Glomerular visceral epithelial cell (primary cell): Measurements from ENCODE around the gene GID4.

ENCODE experiments used
- DNase-seq: peaks from one replicate; pipeline ENCODE4 v3.0.0-alpha.2; 2016; ENCODE audit errors: extremely low spot score

GID4 gene

GRCh38 chr17:18043491-18043890, 4.3 kb downstream of the GID4 start:
- no peak for DNase-seq

GRCh38 chr17:18044609-18045008, 5.4 kb downstream of the GID4 start:
- DNase-seq: no peak

GRCh38 chr17:18045691-18046350, 6.6 kb downstream of the GID4 start:
- no peak for DNase-seq

DNA sequence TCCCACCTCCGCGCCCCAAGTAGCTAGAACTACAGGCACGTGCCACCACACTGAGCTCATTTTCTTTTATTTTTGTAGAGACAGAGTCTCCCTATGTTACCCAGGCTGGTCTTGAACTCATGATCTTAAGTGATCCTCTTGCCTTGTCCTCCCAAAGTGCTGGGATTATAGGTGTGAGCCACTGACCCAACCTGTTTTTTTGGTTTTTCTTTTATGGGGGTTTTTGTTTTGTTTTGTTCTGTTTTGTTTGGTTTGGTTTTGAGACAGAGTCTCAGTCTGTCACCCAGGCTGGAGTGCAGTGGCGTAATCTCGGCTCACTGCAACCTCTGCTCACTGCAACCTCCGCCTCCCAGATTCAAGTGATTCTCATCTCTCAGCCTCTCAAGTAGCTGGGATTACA, 16.4 kb downstream of the GID4 start:
- DNase-seq: no peak

- DNase-seq: no peak
Measured at GRCh38 chr17:18056214-18056613, 17.0 kb downstream of the GID4 start.

- DNase-seq: no peak
Measured at GRCh38 chr17:18059283-18059682, 20.1 kb downstream of the GID4 start.

GRCh38 chr17:18064053-18064452, 24.8 kb downstream of the GID4 start:
- no peak for DNase-seq

DNA sequence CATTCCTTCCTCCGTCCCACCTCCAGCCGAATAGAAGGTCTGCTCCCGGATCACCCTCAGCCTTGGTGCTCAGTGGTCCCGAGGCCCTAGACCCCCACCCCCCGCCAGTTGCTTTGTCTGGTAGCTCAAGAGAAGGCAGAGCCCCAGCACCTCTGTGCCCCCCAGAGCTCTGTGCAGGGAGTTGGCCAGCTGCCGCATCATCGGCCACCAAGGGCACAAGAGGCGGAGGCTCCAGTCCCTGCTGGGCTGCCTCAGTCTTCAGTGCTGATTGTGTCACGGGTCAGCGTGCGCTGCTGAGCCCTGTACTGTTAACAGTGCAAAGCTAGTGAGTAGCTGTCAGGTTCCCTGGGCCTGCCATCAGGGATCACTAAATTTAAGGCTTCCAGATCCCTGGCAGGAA, 26.3 kb downstream of the GID4 start:
- no peak for DNase-seq

- no peak for DNase-seq
Measured at GRCh38 chr17:18066866-18067265, 27.7 kb downstream of the GID4 start.

GRCh38 chr17:18069101-18069500, 29.9 kb downstream of the GID4 start:
- no peak for DNase-seq

DNA sequence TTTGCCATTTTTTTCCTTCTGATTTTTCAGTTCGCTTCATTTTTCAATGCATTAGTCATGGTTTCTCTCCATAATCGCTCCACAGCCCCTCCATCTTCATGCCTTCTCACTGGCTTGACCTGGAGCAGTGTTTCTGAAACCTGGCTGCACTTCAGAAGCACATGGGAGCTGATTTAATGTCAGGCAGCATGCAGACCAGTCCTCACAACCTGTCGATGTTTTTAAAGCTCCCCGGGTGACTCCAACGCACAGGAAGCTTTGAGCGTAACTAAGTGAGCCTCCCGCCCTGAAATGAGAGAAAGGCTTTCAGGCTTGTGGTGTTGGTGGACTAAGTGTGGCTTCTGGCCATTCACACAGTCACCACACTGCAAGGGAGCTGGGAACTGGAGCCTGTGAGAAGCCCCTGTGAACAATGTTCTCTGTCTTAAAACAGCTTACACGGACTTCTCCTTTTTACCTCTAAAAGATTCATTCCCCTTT, 31.7 kb downstream of the GID4 start:
- DNase-seq: peak; percentile 36

GRCh38 chr17:18071751-18072150, 32.5 kb downstream of the GID4 start:
- no peak for DNase-seq

DNA sequence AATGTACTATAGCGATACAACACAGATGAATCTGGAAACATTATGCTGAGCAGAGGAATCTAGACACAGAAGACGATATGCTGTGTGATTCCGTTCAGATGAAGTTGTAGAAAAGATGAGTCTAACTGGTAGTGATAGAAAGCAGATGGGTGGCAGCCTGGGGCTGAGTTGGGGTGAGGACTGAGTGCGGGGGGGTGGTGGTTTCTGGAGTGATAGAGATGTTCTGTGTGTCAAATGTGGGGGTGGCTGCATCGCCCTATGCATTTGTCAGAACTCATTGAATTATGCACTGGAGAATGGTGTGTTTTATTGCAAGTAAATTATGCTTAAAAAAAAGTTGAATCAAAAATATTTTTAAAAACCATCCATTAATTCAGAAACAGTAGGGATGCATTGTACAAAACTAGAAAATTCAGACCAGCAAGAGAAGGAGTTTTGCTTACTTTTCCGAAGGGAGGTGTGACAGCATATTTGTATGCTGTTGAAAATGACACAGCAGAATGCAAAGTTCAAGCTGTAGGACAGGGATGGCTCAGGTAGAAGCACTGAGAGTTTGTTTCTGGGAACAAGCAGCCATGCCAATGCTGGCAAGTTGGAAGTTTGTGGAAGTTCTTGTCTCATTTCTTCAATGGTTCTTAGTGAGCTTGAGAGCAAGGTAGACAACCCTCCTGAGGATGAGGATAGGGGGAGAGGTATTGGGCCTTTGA, 35.5 kb downstream of the GID4 start:
- DNase-seq: no peak

DNA sequence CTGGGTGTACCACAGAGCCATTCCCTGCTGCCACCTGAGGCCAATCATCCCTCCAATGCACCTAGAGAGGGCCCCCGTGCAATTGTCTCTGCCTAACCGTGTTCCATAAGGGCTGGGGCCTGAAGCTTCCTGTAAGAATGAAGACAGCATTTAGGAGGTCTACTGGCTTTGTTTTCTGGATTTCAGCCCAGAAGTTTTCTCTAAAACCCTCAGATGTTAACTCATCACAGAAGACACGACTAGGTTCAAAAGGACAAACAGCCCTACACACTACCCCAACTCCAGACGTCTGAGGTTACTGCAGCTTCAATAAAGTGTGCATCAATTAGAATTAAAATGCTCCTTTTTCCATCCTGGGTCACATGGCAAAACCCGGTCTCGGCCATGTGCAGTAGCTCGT, 37.7 kb downstream of the GID4 start:
- no peak for DNase-seq

GRCh38 chr17:18079543-18079942, 40.3 kb downstream of the GID4 start:
- no peak for DNase-seq

DNA sequence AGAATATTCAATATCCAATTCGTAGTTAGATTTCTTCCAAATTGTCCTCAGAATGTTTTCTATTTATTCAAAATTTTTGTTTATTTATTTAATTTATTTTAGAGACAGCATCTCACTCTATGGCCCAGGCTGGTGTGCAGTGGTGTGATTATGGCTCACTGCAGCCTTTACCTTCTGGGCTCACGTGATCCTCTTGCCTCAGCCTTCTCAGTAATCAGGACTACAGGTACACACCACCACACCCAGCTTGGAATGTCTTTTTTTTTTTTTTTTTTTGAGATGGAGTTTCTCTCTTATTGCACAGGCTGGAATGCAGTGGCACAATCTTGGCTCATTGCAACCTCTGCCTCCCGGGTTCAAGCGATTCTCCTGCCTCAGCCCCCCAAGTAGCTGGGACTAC, 45.0 kb downstream of the GID4 start:
- DNase-seq: no peak

- DNase-seq: peak; percentile 92
Measured at GRCh38 chr17:18087610-18088491, 48.6 kb downstream of the GID4 start, which contains the start of gene DRG2. TSS of gene DRG2 (plus strand) at chr17:18087948. CDS start at chr17:18088024, 76 bp downstream.

GRCh38 chr17:18089613-18090012, 50.4 kb downstream of the GID4 start:
- no peak for DNase-seq

DNA sequence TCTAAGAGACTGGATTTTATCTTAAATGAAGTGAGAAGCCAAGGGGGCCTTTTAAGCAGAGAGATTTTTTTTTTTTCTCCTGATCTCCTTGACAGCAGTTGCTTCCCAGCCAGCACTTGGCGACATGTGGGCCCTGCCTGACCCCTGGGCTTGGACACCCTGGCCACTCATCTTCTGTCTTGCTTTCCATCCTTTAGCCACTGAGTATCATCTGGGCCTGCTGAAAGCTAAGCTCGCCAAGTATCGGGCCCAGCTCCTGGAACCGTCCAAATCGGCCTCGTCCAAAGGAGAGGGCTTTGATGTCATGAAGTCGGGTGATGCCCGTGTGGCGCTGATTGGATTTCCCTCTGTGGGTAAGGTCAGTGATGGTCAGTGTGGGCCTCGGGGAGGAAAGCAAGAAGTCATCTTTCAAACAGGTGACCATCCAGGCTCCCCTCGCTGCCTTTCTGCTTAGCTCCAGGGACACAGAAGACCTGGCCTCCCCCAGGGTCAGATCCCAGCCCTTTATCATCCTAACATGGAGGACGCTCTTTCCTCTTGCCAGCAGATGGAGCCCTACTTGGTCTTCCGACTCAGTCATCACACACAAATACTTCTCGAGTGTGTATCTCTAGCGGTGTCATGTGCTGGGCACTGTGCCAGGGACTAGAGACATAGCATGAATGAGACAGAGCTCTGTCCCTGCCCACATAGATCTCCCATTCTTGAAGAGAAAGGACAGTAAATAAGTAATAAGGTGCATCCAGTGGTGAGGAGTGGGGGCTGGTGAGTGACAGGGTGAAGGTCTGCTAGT, 54.6 kb downstream of the GID4 start:
- peak; percentile 58 for DNase-seq

DNA sequence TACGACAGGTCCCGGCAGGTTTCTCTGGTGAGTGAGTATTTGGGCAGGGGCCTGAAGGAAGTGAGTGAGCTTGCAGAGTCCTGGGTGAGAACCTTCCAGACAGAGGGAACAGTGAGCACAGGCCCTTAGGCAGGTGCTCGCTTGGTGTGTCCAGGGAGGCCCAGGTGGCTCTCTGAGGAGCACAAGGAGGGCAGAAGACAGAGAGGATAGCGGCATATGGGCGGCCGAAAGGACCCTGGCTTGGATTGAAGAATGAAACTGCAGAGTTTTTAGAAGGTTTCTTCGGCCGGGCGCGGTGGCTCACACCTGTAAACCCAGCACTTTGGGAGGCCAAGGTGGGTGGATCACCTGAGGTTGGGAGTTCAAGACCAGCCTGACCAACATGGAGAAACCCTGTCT, 55.2 kb downstream of the GID4 start:
- no peak for DNase-seq

- no peak for DNase-seq
Measured at GRCh38 chr17:18099516-18099915, 60.3 kb downstream of the GID4 start.

GRCh38 chr17:18100616-18101015, 61.4 kb downstream of the GID4 start:
- no peak for DNase-seq
